ENCODE results near the gene SNX22.

DNA sequence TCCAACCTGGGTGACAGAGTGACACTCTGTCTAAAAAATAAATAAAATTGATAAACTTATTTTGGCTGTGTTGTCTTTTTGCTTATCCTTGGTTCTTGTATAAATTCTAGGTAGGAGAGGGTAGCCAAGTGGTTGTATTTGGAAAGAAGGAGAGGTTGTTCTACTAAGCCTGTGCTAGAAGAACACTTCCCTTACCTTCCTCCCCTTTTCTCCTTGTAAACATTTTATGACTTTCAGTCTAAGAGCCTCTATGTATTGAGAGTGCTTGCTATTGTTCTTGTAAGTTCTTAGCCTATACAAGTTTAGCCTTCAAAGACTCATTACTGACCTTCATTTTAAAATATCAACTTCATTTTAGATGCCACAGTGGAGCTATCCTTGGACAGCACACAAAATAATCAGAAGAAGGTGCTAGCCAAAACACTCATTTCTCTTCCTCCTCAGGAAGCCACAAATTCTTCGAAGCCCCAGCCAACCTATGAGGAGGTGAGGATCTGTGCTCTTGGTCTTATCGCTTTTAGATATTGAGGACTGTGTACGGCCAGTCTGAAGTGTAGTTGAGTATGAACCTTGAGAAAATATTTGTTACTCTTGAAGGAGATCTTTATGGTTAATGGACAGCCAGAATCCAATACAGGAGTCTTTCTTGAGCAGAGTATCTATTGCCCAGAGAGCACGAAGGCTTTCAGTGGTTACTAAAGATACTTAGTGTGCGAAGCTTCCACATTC, 33.6 kb upstream of the SNX22 start:
- TF ChIP-seq, protein P1, sequence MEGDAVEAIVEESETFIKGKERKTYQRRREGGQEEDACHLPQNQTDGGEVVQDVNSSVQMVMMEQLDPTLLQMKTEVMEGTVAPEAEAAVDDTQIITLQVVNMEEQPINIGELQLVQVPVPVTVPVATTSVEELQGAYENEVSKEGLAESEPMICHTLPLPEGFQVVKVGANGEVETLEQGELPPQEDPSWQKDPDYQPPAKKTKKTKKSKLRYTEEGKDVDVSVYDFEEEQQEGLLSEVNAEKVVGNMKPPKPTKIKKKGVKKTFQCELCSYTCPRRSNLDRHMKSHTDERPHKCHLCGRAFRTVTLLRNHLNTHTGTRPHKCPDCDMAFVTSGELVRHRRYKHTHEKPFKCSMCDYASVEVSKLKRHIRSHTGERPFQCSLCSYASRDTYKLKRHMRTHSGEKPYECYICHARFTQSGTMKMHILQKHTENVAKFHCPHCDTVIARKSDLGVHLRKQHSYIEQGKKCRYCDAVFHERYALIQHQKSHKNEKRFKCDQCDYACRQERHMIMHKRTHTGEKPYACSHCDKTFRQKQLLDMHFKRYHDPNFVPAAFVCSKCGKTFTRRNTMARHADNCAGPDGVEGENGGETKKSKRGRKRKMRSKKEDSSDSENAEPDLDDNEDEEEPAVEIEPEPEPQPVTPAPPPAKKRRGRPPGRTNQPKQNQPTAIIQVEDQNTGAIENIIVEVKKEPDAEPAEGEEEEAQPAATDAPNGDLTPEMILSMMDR (IDR thresholded peaks at IDR 0.05), result no peak
- no peak for TF ChIP-seq POLR2A (IDR thresholded peaks at IDR 0.05)

Data from right lobe of liver (tissue), 4 donors.